ENCODE measurements around the gene ZNF57.

- TF ChIP-seq, protein P1, sequence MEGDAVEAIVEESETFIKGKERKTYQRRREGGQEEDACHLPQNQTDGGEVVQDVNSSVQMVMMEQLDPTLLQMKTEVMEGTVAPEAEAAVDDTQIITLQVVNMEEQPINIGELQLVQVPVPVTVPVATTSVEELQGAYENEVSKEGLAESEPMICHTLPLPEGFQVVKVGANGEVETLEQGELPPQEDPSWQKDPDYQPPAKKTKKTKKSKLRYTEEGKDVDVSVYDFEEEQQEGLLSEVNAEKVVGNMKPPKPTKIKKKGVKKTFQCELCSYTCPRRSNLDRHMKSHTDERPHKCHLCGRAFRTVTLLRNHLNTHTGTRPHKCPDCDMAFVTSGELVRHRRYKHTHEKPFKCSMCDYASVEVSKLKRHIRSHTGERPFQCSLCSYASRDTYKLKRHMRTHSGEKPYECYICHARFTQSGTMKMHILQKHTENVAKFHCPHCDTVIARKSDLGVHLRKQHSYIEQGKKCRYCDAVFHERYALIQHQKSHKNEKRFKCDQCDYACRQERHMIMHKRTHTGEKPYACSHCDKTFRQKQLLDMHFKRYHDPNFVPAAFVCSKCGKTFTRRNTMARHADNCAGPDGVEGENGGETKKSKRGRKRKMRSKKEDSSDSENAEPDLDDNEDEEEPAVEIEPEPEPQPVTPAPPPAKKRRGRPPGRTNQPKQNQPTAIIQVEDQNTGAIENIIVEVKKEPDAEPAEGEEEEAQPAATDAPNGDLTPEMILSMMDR (IDR thresholded peaks at IDR 0.05) = no peak
- TF ChIP-seq POLR2A (IDR thresholded peaks at IDR 0.05) = no peak
These were observed 16.8 kb downstream of the ZNF57 start for GRCh38 chr19:2917275-2918184.
